GM19025 (cell line): ENCODE data around the gene LRP11.
"Not testable (repeated sequence)": the region's sequence is repeated elsewhere in the genome, so short reads cannot be mapped to it uniquely, and the experiment has no call there.

Source experiments
- ATAC-seq: cut with Tn5 transposase; IDR thresholded peaks from one replicate; pipeline ENCODE4 v1.9.1; 2021; ENCODE audit warnings: mild to moderate bottlenecking, low read depth, moderate library complexity; ENCODE audit not compliant: unreplicated experiment

The LRP11 gene

DNA sequence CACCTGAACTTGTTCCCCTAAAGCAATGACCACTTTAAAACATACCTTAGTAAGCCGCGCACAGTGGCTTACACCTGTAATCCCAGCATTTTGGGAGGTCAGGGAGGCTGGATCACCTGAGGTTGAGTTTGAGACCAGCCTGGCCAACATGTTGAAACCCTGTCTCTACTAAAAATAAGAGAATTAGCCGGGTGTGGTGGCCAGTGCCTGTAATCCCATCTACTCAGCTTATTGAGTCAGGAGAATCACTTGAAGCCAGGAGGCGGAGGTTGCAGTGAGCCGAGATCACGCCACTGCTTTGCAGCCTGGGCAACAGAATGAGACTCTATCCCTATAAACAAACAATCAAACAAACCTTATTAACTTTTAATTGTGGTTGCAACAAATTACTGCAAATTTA, 35.3 kb upstream of the LRP11 start:
- ATAC-seq: no peak

DNA sequence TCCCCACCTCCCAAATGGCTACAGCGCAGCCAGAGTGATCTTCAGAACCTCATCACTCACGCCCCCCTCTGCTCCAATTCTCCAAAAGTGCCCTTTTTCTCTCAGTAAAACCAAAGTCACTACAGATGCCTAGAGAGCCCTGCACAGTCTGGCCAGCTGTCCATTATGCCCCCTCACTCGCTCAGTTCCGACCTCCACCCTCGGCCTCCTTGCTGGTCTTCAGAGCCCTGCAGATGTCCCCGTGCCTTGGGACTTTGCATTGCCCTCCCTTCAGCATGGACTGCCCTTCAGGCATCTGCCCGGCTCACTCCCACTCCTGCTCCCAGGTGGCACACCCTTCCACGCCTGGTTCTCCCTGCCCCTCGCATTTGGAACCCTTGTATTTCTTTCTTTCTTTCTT, 34.8 kb upstream of the LRP11 start:
- ATAC-seq: no peak

DNA sequence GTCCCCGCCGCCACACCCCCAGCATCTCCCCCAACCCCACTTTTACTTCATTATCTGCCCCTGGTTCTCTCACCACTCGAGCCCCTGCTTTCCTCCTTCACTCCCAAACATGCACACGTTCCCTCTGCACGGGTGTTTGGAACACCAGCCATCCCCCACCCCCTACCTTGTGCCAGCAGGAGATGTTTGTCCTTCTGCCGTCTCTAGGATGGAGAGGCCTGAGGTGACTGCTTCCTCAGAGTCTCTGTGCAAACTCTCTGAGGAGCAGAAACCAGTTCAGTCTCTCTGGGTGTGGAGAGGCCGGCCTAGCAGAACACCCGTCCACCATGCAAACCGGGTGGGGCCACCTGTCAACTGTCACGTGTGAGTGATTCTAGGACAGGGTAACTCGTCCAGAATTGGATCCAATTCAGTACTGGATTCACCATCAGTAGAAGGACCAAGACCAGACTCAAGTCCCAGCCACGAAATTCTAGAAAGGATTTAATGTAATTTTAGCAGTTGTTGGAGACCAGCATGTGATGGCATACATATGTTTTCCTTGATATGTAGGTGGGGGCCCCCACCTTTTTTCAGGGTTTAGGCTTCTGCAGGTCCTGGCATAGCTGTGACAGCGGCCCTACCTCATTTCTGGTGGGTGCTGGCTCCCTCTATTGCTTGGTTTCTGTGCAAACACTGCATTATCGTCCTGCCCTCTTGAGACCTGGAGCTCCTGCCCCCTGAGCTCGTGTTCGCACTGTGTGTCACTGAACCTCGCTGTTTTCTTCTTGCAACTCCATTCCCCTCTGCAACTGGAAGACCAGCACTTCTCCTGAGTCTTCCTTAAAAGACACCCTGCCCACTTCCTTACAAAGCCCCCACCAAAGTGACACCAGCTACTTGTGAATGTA, 33.9 kb upstream of the LRP11 start, which contains the start of gene RAET1E:
TSS of gene RAET1E (minus strand) at position 259 of the 890 bp plus-strand sequence. CDS start 7,212 bp downstream, outside the sequence.
- ATAC-seq: no peak

- ATAC-seq: no peak
Measured at GRCh38 chr6:149897015-149897697, 33.0 kb upstream of the LRP11 start.

DNA sequence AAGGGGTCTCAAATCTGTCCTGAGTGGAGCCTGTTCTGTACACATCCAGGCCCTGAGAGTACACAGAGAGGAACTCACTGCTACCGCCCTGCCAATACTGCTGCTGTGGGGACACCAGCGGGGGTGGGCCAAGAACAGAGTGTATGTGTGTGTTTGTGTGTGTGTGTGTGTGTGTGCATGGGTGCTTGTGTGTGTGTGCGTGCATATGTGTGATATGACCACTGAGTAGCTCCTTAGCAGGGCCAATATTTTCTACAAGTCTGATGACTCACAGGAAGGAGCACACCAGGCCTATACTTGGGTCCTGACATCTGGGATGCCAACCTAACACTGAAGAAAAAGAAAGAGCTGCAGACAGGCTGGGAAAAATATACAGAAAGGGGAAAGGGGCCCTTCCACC, 32.3 kb upstream of the LRP11 start:
- no peak for ATAC-seq

GRCh38 chr6:149895833-149896271, 31.7 kb upstream of the LRP11 start:
- no peak for ATAC-seq

- no peak for ATAC-seq
Measured at GRCh38 chr6:149895048-149895590, 31.0 kb upstream of the LRP11 start.

GRCh38 chr6:149891864-149892263, 27.7 kb upstream of the LRP11 start:
- not testable (repeated sequence) for ATAC-seq

DNA sequence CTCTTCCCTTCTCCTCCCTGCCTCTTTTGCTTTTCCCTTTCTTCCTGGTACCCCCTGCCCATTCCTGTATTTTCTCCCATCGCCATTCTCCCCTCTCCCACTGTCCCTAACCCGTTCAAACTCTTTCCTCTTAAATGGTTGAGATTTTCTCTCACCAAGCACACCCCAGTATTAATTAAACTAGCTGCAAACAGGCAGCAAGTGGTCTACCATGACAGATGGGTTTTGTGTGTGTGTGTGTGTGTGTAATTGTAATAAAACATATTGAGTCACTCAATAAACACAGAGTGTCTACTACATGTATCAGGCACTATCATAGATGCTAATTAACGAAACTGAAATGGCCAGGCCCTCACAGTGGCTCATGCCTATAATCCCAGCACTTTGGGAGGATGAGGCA, 27.1 kb upstream of the LRP11 start:
- ATAC-seq: no peak

DNA sequence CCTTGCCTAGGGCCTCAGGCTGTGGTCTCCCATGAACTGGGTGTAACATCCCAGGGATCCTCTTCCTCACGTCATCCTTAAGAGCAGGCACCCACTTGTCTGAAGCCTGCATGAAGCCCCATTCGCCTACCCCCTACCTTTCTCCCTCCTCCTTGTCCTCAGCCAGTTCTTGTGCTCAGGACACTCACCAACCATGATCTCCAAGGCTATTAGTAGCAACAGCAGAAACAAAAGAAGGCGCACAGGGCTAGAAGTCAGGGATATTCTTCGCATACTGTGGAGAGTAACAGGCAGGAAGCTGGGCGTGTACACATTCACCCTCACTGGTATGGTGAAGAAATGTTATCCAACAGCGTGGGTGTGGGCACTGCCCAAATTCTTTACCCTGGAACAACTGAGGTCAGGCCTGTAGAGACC, 26.5 kb upstream of the LRP11 start:
- no peak for ATAC-seq

GRCh38 chr6:149889326-149889725, 25.2 kb upstream of the LRP11 start:
- ATAC-seq: no peak

DNA sequence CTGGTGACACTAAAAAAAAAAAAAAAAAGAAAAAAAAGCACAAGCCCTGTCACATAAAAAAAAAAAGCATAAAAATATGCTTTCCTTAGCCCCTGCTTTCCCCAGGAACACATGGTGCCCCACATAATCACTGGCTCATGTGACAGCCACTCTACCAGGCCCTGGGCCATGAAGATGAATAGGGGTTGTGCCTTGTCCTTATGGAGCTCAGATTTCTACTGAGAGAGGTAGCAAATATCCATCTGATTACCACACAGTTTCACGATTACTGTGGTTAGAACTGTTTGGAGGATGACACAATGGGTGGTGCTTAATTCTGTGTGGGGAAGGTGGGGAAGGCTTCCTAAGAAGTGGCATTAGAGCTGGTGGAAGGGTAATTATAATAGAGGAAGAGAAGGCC, 24.5 kb upstream of the LRP11 start:
- ATAC-seq: no peak

DNA sequence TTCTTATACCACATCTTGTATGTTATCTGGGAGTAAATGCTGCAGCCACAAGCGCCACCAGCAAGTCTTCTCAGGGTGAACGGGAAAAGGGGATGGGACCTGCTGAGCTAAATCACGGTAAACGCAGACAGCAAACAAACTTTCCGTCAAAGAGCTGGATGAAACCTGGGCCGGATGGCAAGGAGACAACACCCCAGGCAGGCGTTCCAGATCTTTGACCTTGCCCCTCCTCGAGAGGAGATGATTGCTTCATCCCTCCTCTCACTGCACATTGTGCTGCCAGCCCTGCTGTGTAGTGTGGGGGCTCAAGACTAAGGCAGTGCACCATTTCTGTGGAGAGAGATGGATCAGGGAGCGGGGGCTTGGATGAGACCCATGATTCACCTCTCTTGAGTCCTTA, 23.9 kb upstream of the LRP11 start:
- ATAC-seq: no peak

DNA sequence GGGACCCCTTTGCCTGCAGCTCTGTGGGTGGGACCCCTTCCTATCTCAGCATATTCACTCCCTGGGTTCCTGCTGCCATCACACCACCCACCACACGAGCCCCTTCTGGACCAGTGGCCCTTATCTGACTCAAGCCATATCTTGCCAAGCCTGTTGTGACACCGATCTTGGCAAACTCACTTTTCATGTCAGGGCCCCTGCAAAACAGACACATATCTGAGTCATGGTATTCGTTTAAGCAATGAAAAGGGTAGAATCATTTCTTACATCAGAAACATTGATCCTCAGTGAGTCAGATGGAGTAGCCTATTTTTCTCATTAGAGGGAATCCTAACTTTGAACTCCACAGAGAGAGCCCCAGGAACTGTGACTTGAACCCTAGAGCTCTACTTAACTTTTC, 23.2 kb upstream of the LRP11 start:
- no peak for ATAC-seq

DNA sequence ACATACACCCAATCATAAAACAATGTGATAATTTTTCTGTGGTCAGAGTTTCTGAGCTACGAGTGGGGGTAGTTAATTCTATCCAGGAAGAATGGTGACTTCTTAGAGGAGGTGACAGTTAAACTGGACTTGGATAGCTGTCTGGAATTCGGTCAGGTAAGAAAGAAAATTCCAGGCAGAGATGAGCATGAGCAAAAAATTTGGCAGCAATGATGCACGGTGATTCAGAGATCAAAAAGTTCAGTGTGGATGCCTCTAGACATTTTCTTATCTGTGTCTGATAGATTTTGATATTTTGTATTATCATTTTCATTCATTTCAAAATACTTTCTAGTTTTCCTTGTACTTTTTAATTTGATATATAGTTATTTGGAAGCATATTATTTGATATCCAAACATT, 21.7 kb upstream of the LRP11 start:
- no peak for ATAC-seq

DNA sequence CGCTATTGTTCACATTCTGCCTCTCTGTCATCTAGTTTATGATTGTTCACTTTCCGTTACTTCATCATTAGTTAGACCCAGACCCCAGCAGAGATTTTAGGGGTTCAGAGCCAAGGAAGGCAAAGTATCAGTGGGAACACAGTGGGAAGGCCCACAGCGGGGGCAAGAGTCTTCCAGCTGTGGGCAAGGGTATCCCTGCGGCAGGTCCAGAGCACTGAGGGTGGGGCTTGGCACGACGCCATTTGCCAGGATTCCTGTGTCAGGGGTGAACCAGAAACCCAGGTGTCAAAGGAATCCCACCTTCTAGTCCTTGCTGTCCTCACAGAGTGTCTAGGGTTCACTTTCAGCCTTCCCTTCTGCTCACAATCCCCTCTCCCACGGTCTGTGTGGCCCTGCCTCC, 20.5 kb upstream of the LRP11 start:
- ATAC-seq: no peak

- ATAC-seq: no peak
Measured at GRCh38 chr6:149884215-149884614, 20.1 kb upstream of the LRP11 start.

GRCh38 chr6:149881860-149882259, 17.7 kb upstream of the LRP11 start:
- ATAC-seq: no peak

DNA sequence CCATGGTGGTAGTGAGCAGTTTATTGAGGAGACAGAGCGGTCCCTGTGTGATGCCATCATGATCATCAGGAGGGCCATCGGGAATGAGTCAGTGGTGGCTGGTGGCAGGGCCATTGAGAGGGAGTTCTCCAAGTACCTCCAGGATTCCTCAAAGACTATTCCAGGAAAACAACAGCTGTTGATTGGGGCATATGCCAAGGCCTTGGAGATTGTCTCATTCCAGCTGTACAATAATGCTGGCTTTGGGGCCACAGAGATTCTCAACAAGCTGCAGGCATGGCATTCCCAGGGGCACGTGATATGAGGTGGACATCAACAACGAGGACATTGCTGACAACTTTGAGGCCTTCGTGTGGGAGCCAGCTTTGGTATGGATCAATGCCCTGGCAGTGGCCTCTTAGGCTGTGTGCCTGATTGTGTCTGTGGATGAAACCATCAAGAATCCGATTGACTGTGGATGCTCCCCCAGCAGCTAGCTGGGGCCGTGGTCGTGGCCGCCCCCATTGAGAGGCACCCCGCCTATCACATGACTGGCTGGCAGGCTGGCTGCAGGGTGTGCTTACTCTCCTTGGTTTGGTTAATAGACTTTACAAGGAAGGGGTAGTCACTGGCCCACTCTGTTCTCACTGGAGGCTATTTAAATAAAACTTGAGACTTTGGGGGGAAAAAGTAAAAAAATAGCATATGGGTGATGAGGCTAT, 17.1 kb upstream of the LRP11 start:
- no peak for ATAC-seq

GRCh38 chr6:149877659-149878058, 13.5 kb upstream of the LRP11 start:
- ATAC-seq: no peak
